ENCODE data around the gene NKX6-2. TPM values are rescaled to one million over a fixed set of nuclear protein-coding genes. Genes with fewer than 3 reads are reported as not detected.

NKX6-2 gene
- total and polyA plus RNA-seq, 10 of the 15 experiments (the other 5 are each of a cell fraction or from before 2014, with no cell fraction given): 0.45 to 1.8 TPM; not detected in 8

- H3K4me2 ChIP-seq (ENCODE audit: control insufficient read depth, insufficient read depth): no peak overlapping the region
- in situ Hi-C loops (cut with MboI) (no loop called here), intact Hi-C loops (cut with micrococcal nuclease; ENCODE audit: unreplicated experiment) (no loop called here)
- CTCF ChIA-PET: no interaction called here
- ATAC-seq (no peak), DNase-seq (ENCODE audit: low read depth, low spot score) (no peak), FAIRE-seq (no peak)
- TF ChIP-seq RAD21 (IDR thresholded peaks at IDR 0.05; ENCODE audit: insufficient read depth, low read depth, low read length) (no peak), RELA (IDR thresholded peaks at IDR 0.05; ENCODE audit: borderline replicate concordance, partially characterized antibody) (no peak), HDAC2 (IDR thresholded peaks at IDR 0.05) (no peak), TAF1 (IDR thresholded peaks at IDR 0.05; ENCODE audit: borderline replicate concordance, low read depth, low read length) (no peak), ETV6 (conservative IDR thresholded peaks at IDR 0.05 in 1 of 2, IDR thresholded peaks at IDR 0.05 in 1 of 2; ENCODE audit: borderline replicate concordance in 1 of 2, low read depth in 1 of 2) (no peak), NFYB (IDR thresholded peaks at IDR 0.05; ENCODE audit: insufficient read depth, low read depth, low read length) (no peak), ATF7 (IDR thresholded peaks at IDR 0.05; ENCODE audit: low read depth) (no peak)
- TF ChIP-seq, protein P1, sequence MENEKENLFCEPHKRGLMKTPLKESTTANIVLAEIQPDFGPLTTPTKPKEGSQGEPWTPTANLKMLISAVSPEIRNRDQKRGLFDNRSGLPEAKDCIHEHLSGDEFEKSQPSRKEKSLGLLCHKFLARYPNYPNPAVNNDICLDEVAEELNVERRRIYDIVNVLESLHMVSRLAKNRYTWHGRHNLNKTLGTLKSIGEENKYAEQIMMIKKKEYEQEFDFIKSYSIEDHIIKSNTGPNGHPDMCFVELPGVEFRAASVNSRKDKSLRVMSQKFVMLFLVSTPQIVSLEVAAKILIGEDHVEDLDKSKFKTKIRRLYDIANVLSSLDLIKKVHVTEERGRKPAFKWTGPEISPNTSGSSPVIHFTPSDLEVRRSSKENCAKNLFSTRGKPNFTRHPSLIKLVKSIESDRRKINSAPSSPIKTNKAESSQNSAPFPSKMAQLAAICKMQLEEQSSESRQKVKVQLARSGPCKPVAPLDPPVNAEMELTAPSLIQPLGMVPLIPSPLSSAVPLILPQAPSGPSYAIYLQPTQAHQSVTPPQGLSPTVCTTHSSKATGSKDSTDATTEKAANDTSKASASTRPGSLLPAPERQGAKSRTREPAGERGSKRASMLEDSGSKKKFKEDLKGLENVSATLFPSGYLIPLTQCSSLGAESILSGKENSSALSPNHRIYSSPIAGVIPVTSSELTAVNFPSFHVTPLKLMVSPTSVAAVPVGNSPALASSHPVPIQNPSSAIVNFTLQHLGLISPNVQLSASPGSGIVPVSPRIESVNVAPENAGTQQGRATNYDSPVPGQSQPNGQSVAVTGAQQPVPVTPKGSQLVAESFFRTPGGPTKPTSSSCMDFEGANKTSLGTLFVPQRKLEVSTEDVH (IDR thresholded peaks at IDR 0.05; ENCODE audit: low read depth, partially characterized antibody): no peak
- TF ChIP-seq, protein P2, sequence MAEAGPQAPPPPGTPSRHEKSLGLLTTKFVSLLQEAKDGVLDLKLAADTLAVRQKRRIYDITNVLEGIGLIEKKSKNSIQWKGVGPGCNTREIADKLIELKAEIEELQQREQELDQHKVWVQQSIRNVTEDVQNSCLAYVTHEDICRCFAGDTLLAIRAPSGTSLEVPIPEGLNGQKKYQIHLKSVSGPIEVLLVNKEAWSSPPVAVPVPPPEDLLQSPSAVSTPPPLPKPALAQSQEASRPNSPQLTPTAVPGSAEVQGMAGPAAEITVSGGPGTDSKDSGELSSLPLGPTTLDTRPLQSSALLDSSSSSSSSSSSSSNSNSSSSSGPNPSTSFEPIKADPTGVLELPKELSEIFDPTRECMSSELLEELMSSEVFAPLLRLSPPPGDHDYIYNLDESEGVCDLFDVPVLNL (IDR thresholded peaks at IDR 0.05; ENCODE audit: low read depth, low read length): no peak
- H3K4me3 ChIP-seq: no peak overlapping the region
- no peaks in the 10 kb centered on the region for H3K9me3 ChIP-seq (replicated peaks; ENCODE audit: control insufficient read depth, insufficient read depth, low read length)
- H2AFZ ChIP-seq (ENCODE audit: control insufficient read depth, low read depth, low read length): no peak overlapping the region
- RAD21 ChIA-PET (ENCODE audit: unreplicated experiment): no interaction called here
- no peaks in the 10 kb centered on the region for H4K20me1 ChIP-seq (ENCODE audit: control insufficient read depth, insufficient read depth)
- no peaks in the 10 kb centered on the region for H3K27me3 ChIP-seq (replicated peaks in 1 of 2; ENCODE audit: control insufficient read depth in 2 of 2, insufficient read depth in 2 of 2, low read length in 1 of 2)
- no peak overlapping the region for H3K9ac ChIP-seq (ENCODE audit: control insufficient read depth, insufficient read depth, low read length)
- BruUV-seq (replicated peaks): no TSS peak
- H3K36me3 ChIP-seq (ENCODE audit: control insufficient read depth in 2 of 2, insufficient read depth in 2 of 2, low read length in 1 of 2): no peaks in the 10 kb centered on the region
- no peaks in the 10 kb centered on the region for H3K79me2 ChIP-seq (ENCODE audit: control insufficient read depth, insufficient read depth, low read length)
- SMC1A ChIA-PET (ENCODE audit: uncharacterized antibody, unreplicated experiment): no interaction called here
- H3K27ac ChIP-seq (ENCODE audit: control insufficient read depth, insufficient read depth): no peak overlapping the region
- H3K4me1 ChIP-seq (ENCODE audit: control insufficient read depth, insufficient read depth, low read length): no peaks in the 10 kb centered on the region
- 91% methylated on average over 12 of the region's 12 CpGs for WGBS (ENCODE audit: insufficient coverage, insufficient replicate concordance, low lambda C conversion rate, missing lambda C conversion rate)
- POLR2A ChIA-PET: no interaction called here
These were observed 43.1 kb downstream of the NKX6-2 start for GRCh38 chr10:132742837-132743194.

Measured in GM12878 (cell line).